ENCODE measurements around the gene CDC42BPG.
"Not testable (repeated sequence)": the region's sequence is repeated elsewhere in the genome, so short reads cannot be mapped to it uniquely, and the experiment has no call there.

The CDC42BPG gene

GRCh38 chr11:64832467-64833197 lies 11.8 kb downstream of the CDC42BPG start:
- DNase-seq: no peak

DNA sequence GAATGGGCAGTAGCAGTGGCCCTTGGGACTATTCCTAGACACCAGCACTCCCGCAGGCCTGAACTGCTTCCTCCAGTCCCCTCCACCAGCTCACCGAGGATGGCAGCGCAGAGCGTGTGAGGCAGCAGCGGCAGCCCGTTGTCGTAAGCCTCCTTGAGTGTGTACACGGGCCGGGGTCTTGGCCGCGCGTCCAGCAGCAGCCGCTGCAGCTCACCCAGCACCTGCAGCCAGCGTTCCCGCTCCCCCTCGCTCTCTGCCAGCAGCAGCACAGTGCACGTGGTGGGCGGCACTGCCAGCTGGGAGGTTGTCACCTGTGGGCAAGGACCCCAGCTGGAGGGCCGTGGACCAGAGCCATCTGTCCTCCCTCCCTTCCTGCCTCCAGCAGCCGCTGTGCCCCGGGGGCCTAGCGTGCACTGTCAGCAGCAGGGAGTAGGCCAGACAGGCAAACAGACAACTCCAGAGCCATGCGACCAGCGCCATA lies 13.0 kb downstream of the CDC42BPG start:
- no peak for DNase-seq

GRCh38 chr11:64829536-64830251 lies 14.8 kb downstream of the CDC42BPG start:
- no peak for DNase-seq

- DNase-seq: no peak
Measured at GRCh38 chr11:64827451-64827839, 17.0 kb downstream of the CDC42BPG start.

GRCh38 chr11:64826578-64827450 lies 17.6 kb downstream of the CDC42BPG start:
- no peak for DNase-seq

GRCh38 chr11:64826062-64826461 lies 18.4 kb downstream of the CDC42BPG start:
- no peak for DNase-seq

GRCh38 chr11:64823568-64824119 lies 20.8 kb downstream of the CDC42BPG start:
- DNase-seq: no peak

DNA sequence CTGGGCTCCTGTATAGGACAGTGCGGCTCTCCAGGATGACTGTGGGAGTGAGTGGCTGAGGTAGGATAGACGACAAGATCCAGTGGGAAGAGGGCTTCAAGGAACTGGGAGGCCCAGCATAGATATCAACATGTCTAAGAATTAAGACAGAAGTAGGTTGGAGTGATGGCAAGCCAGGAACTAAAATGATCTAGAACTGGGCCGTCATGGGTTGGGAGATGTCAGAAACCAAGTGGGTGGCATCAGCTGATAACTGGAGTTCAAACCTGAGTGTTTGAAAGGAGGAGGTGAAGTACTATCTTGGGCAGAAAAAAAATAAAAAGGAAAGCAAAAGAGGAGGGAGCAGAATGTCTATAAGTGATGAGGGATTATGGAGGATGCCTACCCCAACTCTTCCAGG lies 27.0 kb downstream of the CDC42BPG start:
- DNase-seq: no peak

- not testable (repeated sequence) for DNase-seq
Measured at GRCh38 chr11:64815433-64815832, 29.0 kb downstream of the CDC42BPG start.

- no peak for DNase-seq
Measured at GRCh38 chr11:64814712-64815187, 29.7 kb downstream of the CDC42BPG start.

GRCh38 chr11:64813826-64814225 lies 30.6 kb downstream of the CDC42BPG start:
- DNase-seq: no peak

DNA sequence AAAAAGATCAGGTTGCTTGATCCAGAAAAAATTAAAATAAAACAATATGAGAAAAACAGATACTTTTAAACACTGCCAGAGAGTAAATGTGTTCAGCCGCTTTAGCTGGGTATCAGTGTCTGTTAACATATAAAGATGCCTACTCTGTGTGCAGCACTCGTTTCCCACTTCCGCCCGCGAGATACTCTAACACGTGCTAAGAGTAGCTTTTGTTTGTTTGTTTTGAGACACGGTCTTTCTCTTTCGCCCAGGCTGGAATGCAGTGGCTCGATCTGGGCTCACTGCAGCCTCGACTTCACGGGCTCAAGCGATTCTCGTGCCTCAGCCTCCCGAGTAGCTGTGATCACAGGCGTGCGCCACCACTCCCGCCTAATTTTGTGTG lies 33.6 kb downstream of the CDC42BPG start:
- no peak for DNase-seq

- DNase-seq: peak; percentile 91
Measured at GRCh38 chr11:64810271-64810890, 34.1 kb downstream of the CDC42BPG start, which contains the start of gene MEN1. TSS of gene MEN1 (minus strand) at chr11:64810551. CDS start at chr11:64810109, 442 bp downstream.

DNA sequence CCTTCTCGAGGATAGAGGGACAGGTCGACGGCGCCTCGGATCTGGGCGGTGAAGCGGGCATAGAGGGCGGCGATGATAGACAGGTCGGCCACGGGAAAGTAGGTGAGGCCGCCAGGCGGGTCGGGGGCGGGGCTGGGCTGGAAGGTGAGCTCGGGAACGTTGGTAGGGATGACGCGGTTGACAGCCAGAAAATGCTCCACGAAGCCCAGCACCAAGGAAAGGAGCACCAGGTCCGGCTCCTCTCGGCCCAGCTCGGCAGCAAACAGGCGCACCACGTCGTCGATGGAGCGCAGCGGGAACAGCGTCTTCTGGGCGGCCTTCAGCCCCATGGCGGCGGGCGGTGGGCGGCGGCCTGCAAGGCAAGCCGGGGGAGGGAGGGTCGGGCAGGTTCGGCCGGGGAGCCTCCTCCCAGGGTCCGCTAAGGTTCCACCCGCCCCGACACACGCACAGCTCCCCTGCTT lies 34.6 kb downstream of the CDC42BPG start:
- no peak for DNase-seq

- no peak for DNase-seq
Measured at GRCh38 chr11:64805481-64805880, 39.0 kb downstream of the CDC42BPG start.

- DNase-seq: no peak
Measured at GRCh38 chr11:64804346-64805210, 39.9 kb downstream of the CDC42BPG start.

- DNase-seq: no peak
Measured at GRCh38 chr11:64803846-64804345, 40.6 kb downstream of the CDC42BPG start.

- DNase-seq: peak; percentile 85
Measured at GRCh38 chr11:64803158-64803845, 41.2 kb downstream of the CDC42BPG start, which contains the start of gene MAP4K2. TSS of gene MAP4K2 (minus strand) at chr11:64803214. CDS start at chr11:64803149, 65 bp downstream.

GRCh38 chr11:64802370-64803157 lies 41.9 kb downstream of the CDC42BPG start:
- no peak for DNase-seq
